Measurements from ENCODE around the gene INCENP. TPM values are rescaled to one million over a fixed set of nuclear protein-coding genes. Genes with fewer than 3 reads are reported as not detected.
A peak's percentile ranks its signal among the peaks of the same experiment; 100 is the strongest.

INCENP gene
- total and polyA plus RNA-seq, 2 of the 13 experiments (the other 11 are each of a cell fraction or from before 2014, with no cell fraction given), result 14.1 to 37.3 TPM

GRCh38 chr11:62169448-62169847, 45.6 kb downstream of the INCENP start (continued):
- TF ChIP-seq ZNF414 (CRISPR knock-in tag; IDR thresholded peaks at IDR 0.05), result no peak
- peak in 1 of 2 experiments; percentile 54; a peak in 1 of 4 replicates for TF ChIP-seq KLF16 (CRISPR knock-in tag; IDR thresholded peaks at IDR 0.05)
- TF ChIP-seq, protein P1, sequence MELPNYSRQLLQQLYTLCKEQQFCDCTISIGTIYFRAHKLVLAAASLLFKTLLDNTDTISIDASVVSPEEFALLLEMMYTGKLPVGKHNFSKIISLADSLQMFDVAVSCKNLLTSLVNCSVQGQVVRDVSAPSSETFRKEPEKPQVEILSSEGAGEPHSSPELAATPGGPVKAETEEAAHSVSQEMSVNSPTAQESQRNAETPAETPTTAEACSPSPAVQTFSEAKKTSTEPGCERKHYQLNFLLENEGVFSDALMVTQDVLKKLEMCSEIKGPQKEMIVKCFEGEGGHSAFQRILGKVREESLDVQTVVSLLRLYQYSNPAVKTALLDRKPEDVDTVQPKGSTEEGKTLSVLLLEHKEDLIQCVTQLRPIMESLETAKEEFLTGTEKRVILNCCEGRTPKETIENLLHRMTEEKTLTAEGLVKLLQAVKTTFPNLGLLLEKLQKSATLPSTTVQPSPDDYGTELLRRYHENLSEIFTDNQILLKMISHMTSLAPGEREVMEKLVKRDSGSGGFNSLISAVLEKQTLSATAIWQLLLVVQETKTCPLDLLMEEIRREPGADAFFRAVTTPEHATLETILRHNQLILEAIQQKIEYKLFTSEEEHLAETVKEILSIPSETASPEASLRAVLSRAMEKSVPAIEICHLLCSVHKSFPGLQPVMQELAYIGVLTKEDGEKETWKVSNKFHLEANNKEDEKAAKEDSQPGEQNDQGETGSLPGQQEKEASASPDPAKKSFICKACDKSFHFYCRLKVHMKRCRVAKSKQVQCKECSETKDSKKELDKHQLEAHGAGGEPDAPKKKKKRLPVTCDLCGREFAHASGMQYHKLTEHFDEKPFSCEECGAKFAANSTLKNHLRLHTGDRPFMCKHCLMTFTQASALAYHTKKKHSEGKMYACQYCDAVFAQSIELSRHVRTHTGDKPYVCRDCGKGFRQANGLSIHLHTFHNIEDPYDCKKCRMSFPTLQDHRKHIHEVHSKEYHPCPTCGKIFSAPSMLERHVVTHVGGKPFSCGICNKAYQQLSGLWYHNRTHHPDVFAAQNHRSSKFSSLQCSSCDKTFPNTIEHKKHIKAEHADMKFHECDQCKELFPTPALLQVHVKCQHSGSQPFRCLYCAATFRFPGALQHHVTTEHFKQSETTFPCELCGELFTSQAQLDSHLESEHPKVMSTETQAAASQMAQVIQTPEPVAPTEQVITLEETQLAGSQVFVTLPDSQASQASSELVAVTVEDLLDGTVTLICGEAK (IDR thresholded peaks at IDR 0.05), result no peak
- TF ChIP-seq, protein P1 (CRISPR knock-in tag; IDR thresholded peaks at IDR 0.05), result no peak
- TF ChIP-seq RFXAP (CRISPR knock-in tag; IDR thresholded peaks at IDR 0.05; ENCODE audit: borderline replicate concordance), result no peak
- 0 out of 2 replicates have a peak, but pooled peaks have one; percentile 16 for TF ChIP-seq GATAD2A (CRISPR knock-in tag; IDR thresholded peaks at IDR 0.05)
- no peak for TF ChIP-seq ZNF274 (CRISPR knock-in tag; IDR thresholded peaks at IDR 0.05)
- TF ChIP-seq TOPORS (CRISPR knock-in tag; IDR thresholded peaks at IDR 0.05), result no peak
- no peak for TF ChIP-seq ZNF253 (CRISPR knock-in tag; IDR thresholded peaks at IDR 0.05; ENCODE audit: borderline replicate concordance)
- no peak for TF ChIP-seq ZMAT3 (CRISPR knock-in tag; conservative IDR thresholded peaks at IDR 0.05)
- TF ChIP-seq, protein P2, sequence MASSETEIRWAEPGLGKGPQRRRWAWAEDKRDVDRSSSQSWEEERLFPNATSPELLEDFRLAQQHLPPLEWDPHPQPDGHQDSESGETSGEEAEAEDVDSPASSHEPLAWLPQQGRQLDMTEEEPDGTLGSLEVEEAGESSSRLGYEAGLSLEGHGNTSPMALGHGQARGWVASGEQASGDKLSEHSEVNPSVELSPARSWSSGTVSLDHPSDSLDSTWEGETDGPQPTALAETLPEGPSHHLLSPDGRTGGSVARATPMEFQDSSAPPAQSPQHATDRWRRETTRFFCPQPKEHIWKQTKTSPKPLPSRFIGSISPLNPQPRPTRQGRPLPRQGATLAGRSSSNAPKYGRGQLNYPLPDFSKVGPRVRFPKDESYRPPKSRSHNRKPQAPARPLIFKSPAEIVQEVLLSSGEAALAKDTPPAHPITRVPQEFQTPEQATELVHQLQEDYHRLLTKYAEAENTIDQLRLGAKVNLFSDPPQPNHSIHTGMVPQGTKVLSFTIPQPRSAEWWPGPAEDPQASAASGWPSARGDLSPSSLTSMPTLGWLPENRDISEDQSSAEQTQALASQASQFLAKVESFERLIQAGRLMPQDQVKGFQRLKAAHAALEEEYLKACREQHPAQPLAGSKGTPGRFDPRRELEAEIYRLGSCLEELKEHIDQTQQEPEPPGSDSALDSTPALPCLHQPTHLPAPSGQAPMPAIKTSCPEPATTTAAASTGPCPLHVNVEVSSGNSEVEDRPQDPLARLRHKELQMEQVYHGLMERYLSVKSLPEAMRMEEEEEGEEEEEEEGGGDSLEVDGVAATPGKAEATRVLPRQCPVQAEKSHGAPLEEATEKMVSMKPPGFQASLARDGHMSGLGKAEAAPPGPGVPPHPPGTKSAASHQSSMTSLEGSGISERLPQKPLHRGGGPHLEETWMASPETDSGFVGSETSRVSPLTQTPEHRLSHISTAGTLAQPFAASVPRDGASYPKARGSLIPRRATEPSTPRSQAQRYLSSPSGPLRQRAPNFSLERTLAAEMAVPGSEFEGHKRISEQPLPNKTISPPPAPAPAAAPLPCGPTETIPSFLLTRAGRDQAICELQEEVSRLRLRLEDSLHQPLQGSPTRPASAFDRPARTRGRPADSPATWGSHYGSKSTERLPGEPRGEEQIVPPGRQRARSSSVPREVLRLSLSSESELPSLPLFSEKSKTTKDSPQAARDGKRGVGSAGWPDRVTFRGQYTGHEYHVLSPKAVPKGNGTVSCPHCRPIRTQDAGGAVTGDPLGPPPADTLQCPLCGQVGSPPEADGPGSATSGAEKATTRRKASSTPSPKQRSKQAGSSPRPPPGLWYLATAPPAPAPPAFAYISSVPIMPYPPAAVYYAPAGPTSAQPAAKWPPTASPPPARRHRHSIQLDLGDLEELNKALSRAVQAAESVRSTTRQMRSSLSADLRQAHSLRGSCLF (CRISPR knock-in tag; IDR thresholded peaks at IDR 0.05; ENCODE audit: borderline replicate concordance), result no peak
- TF ChIP-seq TCF7L2 (IDR thresholded peaks at IDR 0.05; ENCODE audit: low read depth, low read length), result no peak
- no peak for TF ChIP-seq DMAP1 (CRISPR knock-in tag; IDR thresholded peaks at IDR 0.05)
- TF ChIP-seq GABPB1 (CRISPR knock-in tag; IDR thresholded peaks at IDR 0.05), result peak; percentile 17; the same call in 1 of the 2 replicates

All from HepG2 (cell line).